Kidney epithelial cell (primary cell): ENCODE measurements around the gene HDAC6. TPM values are rescaled to one million over a fixed set of nuclear protein-coding genes. Genes with fewer than 3 reads are reported as not detected.

Experiments
- DNase-seq: peaks from one replicate; pipeline ENCODE4 v3.0.0-alpha.2; 2010; ENCODE audit warnings: low read depth
- H3K27me3 ChIP-seq: 2 replicates; pipeline ENCODE4 v1.6.0; 2011; ENCODE audit warnings: low read length; ENCODE audit not compliant: control insufficient read depth, insufficient read depth
- H3K36me3 ChIP-seq: 2 replicates; pipeline ENCODE4 v1.5.1; 2011; ENCODE audit warnings: low read length; ENCODE audit not compliant: control insufficient read depth, insufficient read depth
- H3K4me3 ChIP-seq: 2 replicates; pipeline ENCODE4 v1.5.1; 2011; ENCODE audit warnings: low read depth, mild to moderate bottlenecking, control low read depth, low read length
- CTCF ChIP-seq: IDR thresholded peaks from 2 replicates; pipeline ENCODE4 v1.5.1; 2011; ENCODE audit warnings: mild to moderate bottlenecking, moderate library complexity, low read length, control low read depth, inconsistent platforms; ENCODE audit not compliant: insufficient read depth, poor library complexity, severe bottlenecking
- total RNA-seq: library from RNA; depleted of rRNA; stranded (reverse); fragments of >200 nt; gene quantifications from 2 replicates; pipeline ENCODE4 v1.2.3, GENCODE V29; 2015

HDAC6 gene
- total RNA-seq, 1 donor from 2014 or later = 52.5 TPM

GRCh38 chrX:48786825-48787504, 14.9 kb upstream of the HDAC6 start:
- Histone ChIP-seq H3K36me3 (no peaks in the 10 kb centered on the region), H3K27me3 (no peaks in the 10 kb centered on the region), H3K4me3 (no peak overlapping the region)
- DNase-seq = no peak
- TF ChIP-seq CTCF = no peak

- Histone ChIP-seq H3K4me3 (no peak overlapping the region), H3K27me3 (no peaks in the 10 kb centered on the region), H3K36me3 (no peaks in the 10 kb centered on the region)
- TF ChIP-seq CTCF = no peak
- DNase-seq = no peak
Measured at GRCh38 chrX:48787505-48788443, 14.1 kb upstream of the HDAC6 start.

- DNase-seq = no peak
- no peak overlapping the region for H3K4me3 ChIP-seq
Measured at GRCh38 chrX:48789366-48790220, 12.3 kb upstream of the HDAC6 start.

GRCh38 chrX:48790477-48790876, 11.4 kb upstream of the HDAC6 start:
- Histone ChIP-seq H3K36me3 (no peaks in the 10 kb centered on the region), H3K4me3 (no peak overlapping the region), H3K27me3 (no peaks in the 10 kb centered on the region)
- no peak for DNase-seq
- TF ChIP-seq CTCF = no peak

More at GRCh38 chrX:48789366-48790220, 12.3 kb upstream of the HDAC6 start:
- TF ChIP-seq CTCF = no peak
- Histone ChIP-seq H3K27me3 (no peaks in the 10 kb centered on the region), H3K36me3 (no peaks in the 10 kb centered on the region)

- no peaks in the 10 kb centered on the region for H3K36me3 ChIP-seq
- no peak for DNase-seq
- no peak overlapping the region for H3K4me3 ChIP-seq
- TF ChIP-seq CTCF = no peak
- no peaks in the 10 kb centered on the region for H3K27me3 ChIP-seq
Measured at GRCh38 chrX:48791063-48791820, 10.6 kb upstream of the HDAC6 start.
